Sigmoid colon (tissue), 4 donors: ENCODE measurements around the gene COBL.

ENCODE experiments used
- CTCF ChIP-seq, 4 experiments: fragments of 450-650 bp in 3 of 4; fragments of 200-600 bp in 1 of 4; IDR thresholded peaks; one replicate each; pipeline ENCODE4 v1.5.1; 2016 to 2019; ENCODE audit warnings: antibody characterized with exemption in 4 of 4, mild to moderate bottlenecking in 3 of 4, moderate library complexity in 2 of 4
- EP300 ChIP-seq, 4 donors: sonication (generic); formaldehyde crosslinking; IDR thresholded peaks; one replicate each; pipeline ENCODE4 v1.6.1; 2017; ENCODE audit warnings: antibody characterized with exemption in 4 of 4
- POLR2A ChIP-seq, 2 donors: fragments of 450-650 bp; IDR thresholded peaks; one replicate each; pipeline ENCODE4 v1.6.1; 2016; ENCODE audit warnings: antibody characterized with exemption in 2 of 2, mild to moderate bottlenecking in 2 of 2, moderate library complexity in 2 of 2
- POLR2AphosphoS5 ChIP-seq, 4 donors: sonication (generic); formaldehyde crosslinking; IDR thresholded peaks; one replicate each; pipeline ENCODE4 v1.6.1; 2017; ENCODE audit warnings: antibody characterized with exemption in 4 of 4

- no peak for TF ChIP-seq CTCF (IDR thresholded peaks at IDR 0.05)
- TF ChIP-seq EP300 (IDR thresholded peaks at IDR 0.05) = no peak
- no peak for TF ChIP-seq POLR2A (IDR thresholded peaks at IDR 0.05)
- no peak for TF ChIP-seq POLR2AphosphoS5 (IDR thresholded peaks at IDR 0.05)
These were observed 72.6 kb downstream of the COBL start for GRCh38 chr7:51244053-51244452.
